Measurements from ENCODE around the gene CLPSL2.
A peak's percentile ranks its signal among the peaks of the same experiment; 100 is the strongest.

Gene CLPSL2

GRCh38 chr6:35736982-35737412 lies 39.4 kb upstream of the CLPSL2 start, which contains the start of gene ARMC12:
Gene ARMC12 (plus strand): TSS chr6:35737032. CDS start chr6:35737109, 77 bp downstream.
- no peak within 1 kb of the TSS for H3K4me3 ChIP-seq (IDR thresholded peaks at IDR 0.05; ENCODE audit: insufficient read depth, low read depth, low read length)
- H3K36me3 ChIP-seq (ENCODE audit: insufficient read depth) = no peaks in the 10 kb centered on the region
- no peak within 1 kb of the TSS for H3K9ac ChIP-seq
- H3K27me3 ChIP-seq (ENCODE audit: insufficient read depth, low read depth) = no peaks in the 10 kb centered on the region
- no peak for TF ChIP-seq CTCF (conservative IDR thresholded peaks at IDR 0.05; ENCODE audit: low read depth, low read length)
- no peaks in the 10 kb centered on the region for H4K20me1 ChIP-seq (ENCODE audit: insufficient read depth)
- peak within 1 kb of the TSS; percentile 71 for H2AFZ ChIP-seq (ENCODE audit: low read depth)
- peak within 1 kb of the TSS; percentile 1; the same call in 1 of the 2 replicates for H3K4me2 ChIP-seq
- H3K79me2 ChIP-seq (ENCODE audit: insufficient read depth, low read depth) = no peaks in the 10 kb centered on the region
- H3K4me1 ChIP-seq (ENCODE audit: low read depth, poor library complexity, severe bottlenecking) = peaks cover 49% of the 10 kb centered on the region
- no peak within 1 kb of the TSS for H3K27ac ChIP-seq

- H3K27ac ChIP-seq = no peak overlapping the region
- H4K20me1 ChIP-seq (ENCODE audit: insufficient read depth) = no peaks in the 10 kb centered on the region
- TF ChIP-seq CTCF (conservative IDR thresholded peaks at IDR 0.05; ENCODE audit: low read depth, low read length) = peak; percentile 88
- H3K79me2 ChIP-seq (ENCODE audit: insufficient read depth, low read depth) = no peaks in the 10 kb centered on the region
- no peak overlapping the region for H3K4me3 ChIP-seq (IDR thresholded peaks at IDR 0.05; ENCODE audit: insufficient read depth, low read depth, low read length)
- peak overlapping the region; percentile 71 for H2AFZ ChIP-seq (ENCODE audit: low read depth)
- H3K27me3 ChIP-seq (ENCODE audit: insufficient read depth, low read depth) = no peaks in the 10 kb centered on the region
- peaks cover 44% of the 10 kb centered on the region for H3K4me1 ChIP-seq (ENCODE audit: low read depth, poor library complexity, severe bottlenecking)
- H3K4me2 ChIP-seq = peak overlapping the region; percentile 1; the same call in 1 of the 2 replicates
- H3K36me3 ChIP-seq (ENCODE audit: insufficient read depth) = no peaks in the 10 kb centered on the region
- no peak overlapping the region for H3K9ac ChIP-seq
These were observed 38.8 kb upstream of the CLPSL2 start for GRCh38 chr6:35737413-35738211.

- no peak overlapping the region for H3K4me2 ChIP-seq
- H3K27me3 ChIP-seq (ENCODE audit: insufficient read depth, low read depth) = no peaks in the 10 kb centered on the region
- no peaks in the 10 kb centered on the region for H4K20me1 ChIP-seq (ENCODE audit: insufficient read depth)
- TF ChIP-seq CTCF (conservative IDR thresholded peaks at IDR 0.05; ENCODE audit: low read depth, low read length) = no peak
- no peak overlapping the region for H3K9ac ChIP-seq
- no peak overlapping the region for H3K4me3 ChIP-seq (IDR thresholded peaks at IDR 0.05; ENCODE audit: insufficient read depth, low read depth, low read length)
- H3K27ac ChIP-seq = no peak overlapping the region
- no peak overlapping the region for H2AFZ ChIP-seq (ENCODE audit: low read depth)
- peaks cover 27% of the 10 kb centered on the region for H3K4me1 ChIP-seq (ENCODE audit: low read depth, poor library complexity, severe bottlenecking)
- H3K79me2 ChIP-seq (ENCODE audit: insufficient read depth, low read depth) = no peaks in the 10 kb centered on the region
- no peaks in the 10 kb centered on the region for H3K36me3 ChIP-seq (ENCODE audit: insufficient read depth)
These were observed 36.5 kb upstream of the CLPSL2 start for GRCh38 chr6:35739645-35740524.

GRCh38 chr6:35742842-35743241 lies 33.6 kb upstream of the CLPSL2 start:
- H3K4me2 ChIP-seq = no peak overlapping the region
- no peaks in the 10 kb centered on the region for H3K79me2 ChIP-seq (ENCODE audit: insufficient read depth, low read depth)
- TF ChIP-seq CTCF (conservative IDR thresholded peaks at IDR 0.05; ENCODE audit: low read depth, low read length) = no peak
- H2AFZ ChIP-seq (ENCODE audit: low read depth) = no peak overlapping the region
- H3K27ac ChIP-seq = no peak overlapping the region
- no peak overlapping the region for H3K9ac ChIP-seq
- no peaks in the 10 kb centered on the region for H4K20me1 ChIP-seq (ENCODE audit: insufficient read depth)
- H3K36me3 ChIP-seq (ENCODE audit: insufficient read depth) = no peaks in the 10 kb centered on the region
- no peak overlapping the region for H3K4me3 ChIP-seq (IDR thresholded peaks at IDR 0.05; ENCODE audit: insufficient read depth, low read depth, low read length)
- H3K4me1 ChIP-seq (ENCODE audit: low read depth, poor library complexity, severe bottlenecking) = peaks cover 12% of the 10 kb centered on the region
- H3K27me3 ChIP-seq (ENCODE audit: insufficient read depth, low read depth) = no peaks in the 10 kb centered on the region
